ENCODE measurements around the gene SSC4D. TPM values are rescaled to one million over a fixed set of nuclear protein-coding genes. Genes with fewer than 3 reads are reported as not detected.

Gene SSC4D
- total RNA-seq, 1 experiment from 2014 or later, result 14.8 TPM

- no peak overlapping the region for H3K4me3 Mint-ChIP-seq
- DNase-seq, result no peak
- TF ChIP-seq, protein P1, sequence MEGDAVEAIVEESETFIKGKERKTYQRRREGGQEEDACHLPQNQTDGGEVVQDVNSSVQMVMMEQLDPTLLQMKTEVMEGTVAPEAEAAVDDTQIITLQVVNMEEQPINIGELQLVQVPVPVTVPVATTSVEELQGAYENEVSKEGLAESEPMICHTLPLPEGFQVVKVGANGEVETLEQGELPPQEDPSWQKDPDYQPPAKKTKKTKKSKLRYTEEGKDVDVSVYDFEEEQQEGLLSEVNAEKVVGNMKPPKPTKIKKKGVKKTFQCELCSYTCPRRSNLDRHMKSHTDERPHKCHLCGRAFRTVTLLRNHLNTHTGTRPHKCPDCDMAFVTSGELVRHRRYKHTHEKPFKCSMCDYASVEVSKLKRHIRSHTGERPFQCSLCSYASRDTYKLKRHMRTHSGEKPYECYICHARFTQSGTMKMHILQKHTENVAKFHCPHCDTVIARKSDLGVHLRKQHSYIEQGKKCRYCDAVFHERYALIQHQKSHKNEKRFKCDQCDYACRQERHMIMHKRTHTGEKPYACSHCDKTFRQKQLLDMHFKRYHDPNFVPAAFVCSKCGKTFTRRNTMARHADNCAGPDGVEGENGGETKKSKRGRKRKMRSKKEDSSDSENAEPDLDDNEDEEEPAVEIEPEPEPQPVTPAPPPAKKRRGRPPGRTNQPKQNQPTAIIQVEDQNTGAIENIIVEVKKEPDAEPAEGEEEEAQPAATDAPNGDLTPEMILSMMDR (conservative IDR thresholded peaks at IDR 0.05), result no peak
- no peak overlapping the region for H2AK5ac ChIP-seq (ENCODE audit: insufficient read length, low read length)
- H4K91ac ChIP-seq (ENCODE audit: insufficient read length, low read depth, low read length), result no peak overlapping the region
- H3K18ac ChIP-seq (ENCODE audit: insufficient read length, low read depth, low read length), result no peak overlapping the region
- no peaks in the 10 kb centered on the region for H3K9me3 ChIP-seq (ENCODE audit: control insufficient read depth, low read depth, low read length)
- no CpG with 5 or more reads among the region's 6 CpGs for WGBS (ENCODE audit: extremely low coverage, insufficient read length, low lambda C conversion rate)
- no peak overlapping the region for H4K8ac ChIP-seq (replicated peaks; ENCODE audit: insufficient read length, low read depth, low read length)
- no peak overlapping the region for H2BK120ac ChIP-seq (ENCODE audit: low read depth, low read length, poor library complexity, severe bottlenecking)
- H3K23me2 ChIP-seq (ENCODE audit: insufficient read length, low read depth, low read length, poor library complexity, severe bottlenecking), result no peaks in the 10 kb centered on the region
- no peak overlapping the region for H3K56ac ChIP-seq (ENCODE audit: insufficient read length, low read depth, low read length)
- no peak overlapping the region for H2BK12ac ChIP-seq (ENCODE audit: insufficient read length, low read depth, low read length)
- peaks cover 17% of the 10 kb centered on the region in 2 experiments for H3K4me1 Mint-ChIP-seq
- H2AFZ ChIP-seq (ENCODE audit: low read length), result no peak overlapping the region
- H2BK15ac ChIP-seq (ENCODE audit: low read depth, low read length), result no peak overlapping the region
- no peak overlapping the region for H3K9ac ChIP-seq (ENCODE audit: extremely low read depth, insufficient read length, low read length)
- H3K27ac ChIP-seq (ENCODE audit: insufficient read length, low read depth, low read length), result no peak overlapping the region
- H3K27me3 ChIP-seq (ENCODE audit: insufficient read depth, low read length), result no peaks in the 10 kb centered on the region
- no peak overlapping the region for H3K27ac Mint-ChIP-seq
- no peaks in the 10 kb centered on the region; a peak in 1 of 5 replicates for H3K9me3 Mint-ChIP-seq
- H3K36me3 Mint-ChIP-seq (ENCODE audit: insufficient read depth in 1 of 3, low read depth in 3 of 3), result peaks cover 0 to 4% (median 0%) of the 10 kb centered on the region in 3 experiments; a peak in 2 of 7 replicates
- no peak overlapping the region for H2BK20ac ChIP-seq (ENCODE audit: low read depth, low read length, poor library complexity, severe bottlenecking)
- no peak overlapping the region for H4K5ac ChIP-seq (ENCODE audit: insufficient read length, low read depth, low read length)
- H3T11ph ChIP-seq (ENCODE audit: low read length), result no peak overlapping the region
- no peaks in the 10 kb centered on the region for H3K79me2 ChIP-seq (ENCODE audit: insufficient read depth, low read length)
- no peak overlapping the region for H3K23ac ChIP-seq (ENCODE audit: insufficient read length, low read depth, low read length)
- H3K4me1 ChIP-seq (ENCODE audit: insufficient read depth, low read length), result peaks cover 5% of the 10 kb centered on the region; the same call in 1 of the 2 replicates
- H2BK5ac ChIP-seq (ENCODE audit: insufficient read length, low read length), result no peak overlapping the region
- no peak overlapping the region; the same call in 1 of the 2 replicates for H3K14ac ChIP-seq (ENCODE audit: insufficient read depth, low read length)
- H4K20me1 ChIP-seq (ENCODE audit: control insufficient read depth, insufficient read depth, insufficient read length), result no peaks in the 10 kb centered on the region
- no peak overlapping the region for H3K4ac ChIP-seq (ENCODE audit: low read depth, low read length)
- no peaks in the 10 kb centered on the region for H3K79me1 ChIP-seq (ENCODE audit: insufficient read depth, low read depth, low read length, poor library complexity, severe bottlenecking)
- H3K27me3 Mint-ChIP-seq (ENCODE audit: low read depth), result peaks cover 4% of the 10 kb centered on the region
- no peak overlapping the region for H3K4me2 ChIP-seq (ENCODE audit: insufficient read depth, insufficient read length, low read length)
Observed at GRCh38 chr7:76369018-76369417, 40.5 kb downstream of the SSC4D start.

Measured in H9 (cell line).